GM15510 (cell line): ENCODE data around the gene FLOT1.

Experiments used
- POLR2A ChIP-seq: IDR thresholded peaks from 3 replicates; pipeline ENCODE4 v1.6.1; 2011; ENCODE audit warnings: borderline replicate concordance; ENCODE audit not compliant: insufficient read length; ENCODE audit errors: extremely low read depth

Gene FLOT1

GRCh38 chr6:30742316-30743098, at the start of gene FLOT1:
FLOT1 (minus strand) TSS chr6:30742687; CDS start chr6:30742189, 498 bp downstream.
- TF ChIP-seq POLR2A = peak; percentile 45

DNA sequence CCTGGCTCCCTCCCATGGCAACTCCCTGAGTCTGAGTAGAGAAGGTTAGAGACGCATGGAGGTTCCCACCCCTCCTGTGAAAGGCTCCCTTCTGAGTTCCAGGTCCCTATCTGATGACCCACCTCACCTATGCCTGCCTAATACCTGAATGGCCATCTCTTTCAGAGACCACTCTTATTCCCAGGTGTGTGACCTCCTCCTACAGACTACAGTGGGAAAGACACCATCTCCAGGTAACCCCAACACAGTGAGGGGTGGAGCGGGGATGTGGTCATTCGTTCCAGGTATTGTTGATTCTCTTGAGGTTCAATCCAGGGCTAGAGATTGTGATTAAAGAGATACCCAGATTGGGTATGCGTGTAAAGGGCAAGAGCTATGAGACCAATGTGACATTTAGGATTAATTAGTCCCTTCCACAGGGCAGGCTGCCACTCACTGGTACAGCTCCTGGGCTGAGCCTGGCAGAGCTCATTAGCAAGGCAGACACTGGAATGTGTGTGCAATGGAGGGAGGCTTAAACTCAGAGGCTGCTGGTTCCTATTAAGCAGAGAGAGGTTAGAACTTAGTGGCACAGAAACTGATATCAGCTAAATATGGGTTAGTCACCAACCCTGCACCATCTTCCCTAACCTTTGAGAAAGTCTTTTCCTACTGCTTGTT, 48.4 kb upstream of the FLOT1 start:
- TF ChIP-seq POLR2A = no peak

GRCh38 chr6:30789606-30790005, 47.1 kb upstream of the FLOT1 start:
- TF ChIP-seq POLR2A = no peak

- no peak for TF ChIP-seq POLR2A
These were observed 45.5 kb upstream of the FLOT1 start for GRCh38 chr6:30787954-30788353.

DNA sequence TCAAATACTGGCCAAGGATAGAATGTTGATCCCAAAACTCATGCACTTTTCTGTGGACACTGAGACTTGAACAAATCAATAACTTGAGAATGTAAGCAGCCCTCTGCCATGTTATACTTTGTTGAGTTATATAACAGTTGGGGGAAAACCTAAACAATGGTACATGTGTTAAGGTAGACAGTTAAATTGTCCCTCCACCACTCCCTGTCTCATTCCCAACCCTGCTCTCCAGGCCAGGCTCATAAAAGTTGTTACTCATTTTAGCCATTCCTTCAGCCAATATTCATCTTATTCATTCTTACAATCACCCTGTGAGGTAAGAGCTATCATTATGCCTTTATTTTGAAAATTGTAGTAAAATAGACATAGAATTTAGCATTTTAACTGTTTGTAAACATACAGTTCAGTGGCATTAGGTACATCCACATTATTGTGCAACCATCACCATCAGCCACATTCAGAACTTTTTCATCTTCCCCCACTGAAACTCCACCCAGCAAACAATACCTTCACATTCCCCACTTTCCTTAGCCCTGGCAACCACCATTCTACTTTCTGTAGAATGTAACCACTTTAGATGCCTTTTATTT, 40.0 kb upstream of the FLOT1 start:
- no peak for TF ChIP-seq POLR2A

GRCh38 chr6:30781743-30782424, 39.4 kb upstream of the FLOT1 start:
- TF ChIP-seq POLR2A = no peak

- TF ChIP-seq POLR2A = no peak
These were observed 38.9 kb upstream of the FLOT1 start for GRCh38 chr6:30781395-30781742.

DNA sequence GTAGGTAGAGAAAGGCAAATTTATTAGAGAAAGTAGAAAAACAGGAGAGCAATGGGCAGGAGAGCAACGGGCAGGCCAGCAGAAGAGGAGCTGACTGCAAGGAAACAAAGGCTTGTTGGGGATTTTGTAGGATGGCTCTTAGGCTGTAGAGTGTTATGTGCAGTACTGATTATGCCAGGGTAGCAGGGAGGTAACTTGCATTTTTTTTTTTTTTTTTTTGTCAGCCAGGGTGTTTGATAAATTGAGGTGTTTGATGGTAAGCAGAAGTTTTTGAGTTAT, 38.1 kb upstream of the FLOT1 start:
- no peak for TF ChIP-seq POLR2A

DNA sequence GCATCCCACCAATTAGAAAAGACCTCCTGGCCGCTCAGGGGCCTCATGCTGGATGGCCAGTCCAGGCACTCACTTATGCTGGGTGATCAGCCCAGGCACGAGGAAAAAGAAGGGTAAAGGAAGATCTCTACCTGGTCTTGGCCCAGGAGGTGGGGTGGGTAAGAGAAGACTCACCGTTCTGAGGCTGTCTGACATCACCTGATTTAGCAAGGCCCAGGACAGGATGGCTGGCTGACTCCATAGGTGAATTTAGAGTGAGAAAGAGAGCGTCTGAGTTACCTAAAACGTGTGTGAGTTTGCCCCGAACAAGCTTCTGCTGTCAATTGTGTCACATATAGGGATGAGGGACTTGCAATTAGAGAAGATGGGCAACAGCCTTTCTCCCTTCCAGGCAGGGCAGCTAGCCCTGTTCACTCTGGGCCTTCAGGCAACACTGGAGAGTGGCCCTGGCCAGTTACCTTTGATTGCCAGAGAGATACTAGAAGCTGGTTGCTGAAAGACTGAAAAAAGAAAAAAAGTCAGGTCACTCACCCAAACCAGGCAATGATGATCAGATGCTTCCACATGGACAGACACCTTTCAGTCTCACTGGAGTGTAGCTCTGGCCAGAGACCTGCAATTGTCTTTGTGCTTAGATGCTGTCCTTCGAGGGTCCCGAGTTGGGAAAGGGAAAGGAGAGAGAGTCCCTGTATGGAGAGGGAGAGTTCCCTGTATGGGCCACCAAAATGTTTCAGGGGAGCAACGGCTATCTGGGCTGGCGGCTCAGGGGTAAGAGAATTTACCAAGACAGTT, 37.6 kb upstream of the FLOT1 start:
- no peak for TF ChIP-seq POLR2A

GRCh38 chr6:30778001-30778635, 35.6 kb upstream of the FLOT1 start:
- no peak for TF ChIP-seq POLR2A

- TF ChIP-seq POLR2A = no peak
These were observed 34.6 kb upstream of the FLOT1 start for GRCh38 chr6:30777155-30777485.

DNA sequence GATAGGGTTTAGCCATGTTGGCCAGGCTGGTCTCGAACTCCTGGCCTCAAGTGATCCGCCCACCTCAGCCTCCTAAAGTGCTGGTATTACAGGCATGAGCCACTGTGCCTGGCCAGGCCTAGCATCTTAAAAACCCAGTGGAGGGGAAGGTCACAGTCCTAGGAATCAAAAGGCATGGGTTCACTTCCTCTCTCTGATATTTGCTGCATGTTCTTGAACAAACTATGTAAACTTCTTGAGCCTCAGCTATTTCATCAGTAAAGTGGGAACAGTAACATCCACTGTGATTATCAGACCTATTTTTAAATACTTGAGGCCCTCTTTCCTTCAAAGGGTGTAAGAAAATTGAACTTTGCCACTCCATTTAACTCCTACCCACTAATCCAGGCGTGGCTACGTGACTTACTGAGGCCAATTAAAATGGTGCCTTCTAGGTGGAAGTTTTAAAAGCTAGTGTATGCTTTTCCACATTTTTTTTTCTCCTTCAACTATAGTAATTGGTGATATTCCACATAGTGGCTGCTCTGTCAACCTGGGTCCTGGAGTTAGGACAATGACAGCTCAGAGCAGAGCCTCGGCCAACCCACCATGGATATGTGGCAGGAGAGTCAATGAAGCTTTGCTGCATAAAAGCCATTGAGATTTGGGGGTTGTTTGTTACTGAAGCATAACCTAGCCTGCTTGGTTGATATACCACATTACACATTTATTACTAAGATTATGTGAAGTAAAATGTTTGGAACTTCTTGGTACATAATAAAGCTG, 34.1 kb upstream of the FLOT1 start:
- TF ChIP-seq POLR2A = no peak

DNA sequence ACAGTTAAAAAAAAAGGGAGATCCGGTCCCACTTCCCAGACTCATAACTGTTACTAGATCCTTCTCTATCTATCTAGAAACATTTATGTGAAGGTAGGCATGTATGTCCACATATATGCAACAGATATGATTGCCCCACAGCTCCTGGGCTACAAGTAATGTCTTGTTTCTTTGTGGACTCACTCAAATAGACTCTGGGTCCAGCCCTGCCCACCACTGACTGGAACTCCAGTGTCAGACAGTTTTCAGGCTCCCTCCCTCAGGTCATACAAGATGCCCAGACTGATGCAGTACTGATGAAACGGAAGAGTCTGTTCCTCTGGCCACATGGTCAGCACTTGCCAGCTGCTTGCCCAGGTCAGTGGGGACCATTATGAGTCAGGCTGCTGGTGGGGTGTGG, 32.6 kb upstream of the FLOT1 start:
- no peak for TF ChIP-seq POLR2A

GRCh38 chr6:30774701-30775100, 32.2 kb upstream of the FLOT1 start:
- TF ChIP-seq POLR2A = no peak
